ENCODE measurements around the gene TUBB8. TPM values are rescaled to one million over a fixed set of nuclear protein-coding genes. Genes with fewer than 3 reads are reported as not detected.

The TUBB8 gene
- total and polyA plus RNA-seq, 2 of the 4 experiments (the other 2 are of a cell fraction): 0.07 TPM; not detected in 1

DNA sequence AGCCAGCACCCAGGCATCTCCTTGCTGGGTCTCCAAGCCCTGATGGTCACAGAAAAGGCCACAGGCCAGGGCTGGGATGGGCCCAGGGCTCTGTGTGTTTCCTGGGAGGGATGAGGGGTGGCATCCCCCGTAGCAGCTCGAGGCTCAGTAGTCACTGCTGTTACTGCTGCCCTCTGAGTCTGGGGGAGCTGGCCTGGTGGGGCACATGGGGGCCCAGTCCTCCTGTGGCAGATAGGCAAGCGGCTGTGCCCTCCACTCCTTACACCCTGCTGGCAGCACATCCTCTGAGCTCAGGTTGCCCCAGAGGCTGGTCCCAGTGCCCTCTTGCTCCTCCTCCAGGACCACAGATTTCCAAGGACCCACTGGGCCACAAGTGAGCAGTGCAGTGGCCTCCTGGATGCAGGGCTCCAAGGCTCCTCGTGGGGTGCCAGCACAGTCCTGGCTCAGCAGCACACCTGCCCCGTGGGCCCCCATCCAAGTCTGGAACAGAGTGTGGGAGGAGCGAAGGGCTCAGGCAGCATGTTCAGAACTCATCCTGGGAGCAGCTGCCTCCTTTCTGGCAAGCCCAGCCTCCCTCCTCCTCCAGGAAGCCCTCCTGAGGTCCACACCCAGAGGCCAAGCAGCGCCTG is 31.5 kb upstream of the TUBB8 start:
- TF ChIP-seq RFX5 (IDR thresholded peaks at IDR 0.05; ENCODE audit: low read depth, low read length): no peak
- no peak for TF ChIP-seq MAZ (IDR thresholded peaks at IDR 0.05; ENCODE audit: borderline replicate concordance, low read depth, low read length)
- no peak for TF ChIP-seq BHLHE40 (IDR thresholded peaks at IDR 0.05; ENCODE audit: low read depth, low read length)
- no peak for TF ChIP-seq SMC3 (IDR thresholded peaks at IDR 0.05; ENCODE audit: low read depth, low read length)
- TF ChIP-seq MXI1 (IDR thresholded peaks at IDR 0.05; ENCODE audit: borderline replicate concordance, low read depth, low read length): no peak
- TF ChIP-seq CEBPB (IDR thresholded peaks at IDR 0.05; ENCODE audit: low read depth, low read length): no peak
- TF ChIP-seq FOS (IDR thresholded peaks at IDR 0.05; ENCODE audit: low read depth, low read length): no peak
- TF ChIP-seq, protein P1, sequence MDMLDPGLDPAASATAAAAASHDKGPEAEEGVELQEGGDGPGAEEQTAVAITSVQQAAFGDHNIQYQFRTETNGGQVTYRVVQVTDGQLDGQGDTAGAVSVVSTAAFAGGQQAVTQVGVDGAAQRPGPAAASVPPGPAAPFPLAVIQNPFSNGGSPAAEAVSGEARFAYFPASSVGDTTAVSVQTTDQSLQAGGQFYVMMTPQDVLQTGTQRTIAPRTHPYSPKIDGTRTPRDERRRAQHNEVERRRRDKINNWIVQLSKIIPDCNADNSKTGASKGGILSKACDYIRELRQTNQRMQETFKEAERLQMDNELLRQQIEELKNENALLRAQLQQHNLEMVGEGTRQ (IDR thresholded peaks at IDR 0.05; ENCODE audit: low read depth, low read length): no peak
- no peak for TF ChIP-seq MAFK (IDR thresholded peaks at IDR 0.05; ENCODE audit: low read depth, low read length)
- TF ChIP-seq, protein P2, sequence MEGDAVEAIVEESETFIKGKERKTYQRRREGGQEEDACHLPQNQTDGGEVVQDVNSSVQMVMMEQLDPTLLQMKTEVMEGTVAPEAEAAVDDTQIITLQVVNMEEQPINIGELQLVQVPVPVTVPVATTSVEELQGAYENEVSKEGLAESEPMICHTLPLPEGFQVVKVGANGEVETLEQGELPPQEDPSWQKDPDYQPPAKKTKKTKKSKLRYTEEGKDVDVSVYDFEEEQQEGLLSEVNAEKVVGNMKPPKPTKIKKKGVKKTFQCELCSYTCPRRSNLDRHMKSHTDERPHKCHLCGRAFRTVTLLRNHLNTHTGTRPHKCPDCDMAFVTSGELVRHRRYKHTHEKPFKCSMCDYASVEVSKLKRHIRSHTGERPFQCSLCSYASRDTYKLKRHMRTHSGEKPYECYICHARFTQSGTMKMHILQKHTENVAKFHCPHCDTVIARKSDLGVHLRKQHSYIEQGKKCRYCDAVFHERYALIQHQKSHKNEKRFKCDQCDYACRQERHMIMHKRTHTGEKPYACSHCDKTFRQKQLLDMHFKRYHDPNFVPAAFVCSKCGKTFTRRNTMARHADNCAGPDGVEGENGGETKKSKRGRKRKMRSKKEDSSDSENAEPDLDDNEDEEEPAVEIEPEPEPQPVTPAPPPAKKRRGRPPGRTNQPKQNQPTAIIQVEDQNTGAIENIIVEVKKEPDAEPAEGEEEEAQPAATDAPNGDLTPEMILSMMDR (conservative IDR thresholded peaks at IDR 0.05; ENCODE audit: low read depth, low read length): no peak
- TF ChIP-seq RAD21 (IDR thresholded peaks at IDR 0.05; ENCODE audit: low read length): no peak
- no peak for TF ChIP-seq RCOR1 (IDR thresholded peaks at IDR 0.05; ENCODE audit: insufficient replicate concordance, low read length)
- TF ChIP-seq POLR2A (IDR thresholded peaks at IDR 0.05; ENCODE audit: low read depth, low read length): no peak
- no peak for TF ChIP-seq NFE2L2 (IDR thresholded peaks at IDR 0.05; ENCODE audit: low read depth, low read length)
- TF ChIP-seq, protein P3, sequence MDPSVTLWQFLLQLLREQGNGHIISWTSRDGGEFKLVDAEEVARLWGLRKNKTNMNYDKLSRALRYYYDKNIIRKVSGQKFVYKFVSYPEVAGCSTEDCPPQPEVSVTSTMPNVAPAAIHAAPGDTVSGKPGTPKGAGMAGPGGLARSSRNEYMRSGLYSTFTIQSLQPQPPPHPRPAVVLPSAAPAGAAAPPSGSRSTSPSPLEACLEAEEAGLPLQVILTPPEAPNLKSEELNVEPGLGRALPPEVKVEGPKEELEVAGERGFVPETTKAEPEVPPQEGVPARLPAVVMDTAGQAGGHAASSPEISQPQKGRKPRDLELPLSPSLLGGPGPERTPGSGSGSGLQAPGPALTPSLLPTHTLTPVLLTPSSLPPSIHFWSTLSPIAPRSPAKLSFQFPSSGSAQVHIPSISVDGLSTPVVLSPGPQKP (IDR thresholded peaks at IDR 0.05; ENCODE audit: borderline replicate concordance, low read depth, low read length): no peak
- TF ChIP-seq CHD1 (IDR thresholded peaks at IDR 0.05; ENCODE audit: low read depth, low read length): no peak
- CTCF ChIA-PET: no interaction called here
- Histone ChIP-seq H4K20me1 (ENCODE audit: insufficient read depth, low read length) (no peaks in the 10 kb centered on the region), H4K91ac (ENCODE audit: insufficient read depth, low read depth, low read length) (no peak overlapping the region), H3K79me1 (ENCODE audit: low read depth in 1 of 2, low read length in 2 of 2) (no peaks in the 10 kb centered on the region), H2BK15ac (ENCODE audit: low read depth, low read length) (no peak overlapping the region), H3K9me3 (ENCODE audit: control insufficient read depth, insufficient read depth, low read length) (no peaks in the 10 kb centered on the region), H3K9me1 (ENCODE audit: insufficient read depth, low read length) (no peaks in the 10 kb centered on the region), H4K8ac (ENCODE audit: low read depth in 2 of 2, low read length in 2 of 2) (no peak overlapping the region), H3K27me3 (ENCODE audit: control insufficient read depth, insufficient read depth, low read length) (peaks cover 26% of the 10 kb centered on the region), H3K4me1 (ENCODE audit: control insufficient read depth, insufficient read depth, low read length) (no peaks in the 10 kb centered on the region), H3K4me2 (ENCODE audit: low read depth, low read length) (no peak overlapping the region), H2BK20ac (ENCODE audit: low read depth, low read length) (no peak overlapping the region), H2BK120ac (ENCODE audit: low read depth, low read length) (no peak overlapping the region), H4K5ac (ENCODE audit: low read depth, low read length) (no peak overlapping the region), H3K27ac (ENCODE audit: insufficient read depth, low read length) (no peak overlapping the region), H2AK5ac (ENCODE audit: low read depth, low read length) (no peak overlapping the region), H3K4me3 (ENCODE audit: insufficient read depth, low read depth, low read length) (no peak overlapping the region), H2AFZ (replicated peaks; ENCODE audit: low read length, poor library complexity) (no peak overlapping the region), H3K56ac (ENCODE audit: extremely low read depth, insufficient read depth, low read length) (no peak overlapping the region), H3K9ac (ENCODE audit: low read depth, low read length) (no peak overlapping the region), H2AK9ac (replicated peaks; ENCODE audit: low read depth, low read length, poor library complexity) (no peak overlapping the region), H3K4ac (ENCODE audit: low read depth, low read length) (no peak overlapping the region), H3K36me3 (ENCODE audit: control insufficient read depth, insufficient read depth, low read length) (no peaks in the 10 kb centered on the region), H3K18ac (ENCODE audit: low read depth, low read length) (no peak overlapping the region), H2BK5ac (ENCODE audit: low read depth, low read length, poor library complexity, severe bottlenecking) (no peak overlapping the region), H3K14ac (replicated peaks; ENCODE audit: low read depth, low read length) (no peak overlapping the region), H3K23ac (ENCODE audit: low read depth, low read length) (no peak overlapping the region)
- ATAC-seq (ENCODE audit: low read depth) (no peak), DNase-seq (no peak)
- POLR2A ChIA-PET (ENCODE audit: unreplicated experiment): no interaction called here
- in situ Hi-C loops (cut with MboI; ENCODE audit: low sequenced_read_pairs) (no loop called here), dilution Hi-C loops (cut with HindIII; ENCODE audit: low sequenced_read_pairs, unreplicated experiment) (no loop called here), intact Hi-C loops (cut with micrococcal nuclease) (no loop called here)
- WGBS, 2 experiments (ENCODE audit: extremely low coverage in 2 of 2, insufficient read length in 1 of 2): 71% methylated on average over 1 of the region's 7 CpGs; no CpG with 5 or more reads in 1 of the 2 experiments
- no TSS peak for BruUV-seq (replicated peaks)
